HEK293 (cell line): ENCODE measurements around the gene ARMC5.

ENCODE experiments used
- YY1 ChIP-seq: fragments of 450-650 bp; formaldehyde crosslinking; IDR thresholded peaks from 2 replicates; pipeline ENCODE4 v1.5.1; 2018; ENCODE audit warnings: missing biosample characterization, missing genetic modification characterization
- ZFP41 ChIP-seq: fragments of 450-650 bp; formaldehyde crosslinking; IDR thresholded peaks from 2 replicates; pipeline ENCODE4 v1.5.1; 2016; ENCODE audit warnings: missing biosample characterization, missing genetic modification characterization, borderline replicate concordance
- ZNF146 ChIP-seq: fragments of 450-650 bp; formaldehyde crosslinking; IDR thresholded peaks from 2 replicates; pipeline ENCODE4 v1.5.1; 2016; ENCODE audit warnings: missing biosample characterization, missing genetic modification characterization
- ZNF274 ChIP-seq, 2 experiments: fragments of 200-500 bp in 1 of 2; fragments of 450-650 bp in 1 of 2; sonication (Bioruptor generic) in 1 of 2; formaldehyde crosslinking in 1 of 2; IDR thresholded peaks; 2 replicates each; pipeline versions ENCODE4 v1.5.1 to v1.6.1; 2014 to 2016; ENCODE audit warnings: borderline replicate concordance in 1 of 2, inconsistent platforms in 1 of 2, low read length in 1 of 2, missing biosample characterization in 1 of 2, missing genetic modification characterization in 1 of 2
- ZNF521 ChIP-seq: fragments of 450-650 bp; formaldehyde crosslinking; IDR thresholded peaks from 2 replicates; pipeline ENCODE4 v1.5.1; 2017; ENCODE audit warnings: missing biosample characterization, mild to moderate bottlenecking, missing genetic modification characterization
- ZNF707 ChIP-seq: fragments of 450-650 bp; formaldehyde crosslinking; IDR thresholded peaks from 2 replicates; pipeline ENCODE4 v1.5.1; 2016; ENCODE audit warnings: missing biosample characterization, missing genetic modification characterization
- TF ChIP-seq, protein P1 (sequence below): fragments of 450-650 bp; formaldehyde crosslinking; IDR thresholded peaks from 2 replicates; pipeline ENCODE4 v1.5.1; 2016; ENCODE audit warnings: missing biosample characterization, missing genetic modification characterization

DNA sequence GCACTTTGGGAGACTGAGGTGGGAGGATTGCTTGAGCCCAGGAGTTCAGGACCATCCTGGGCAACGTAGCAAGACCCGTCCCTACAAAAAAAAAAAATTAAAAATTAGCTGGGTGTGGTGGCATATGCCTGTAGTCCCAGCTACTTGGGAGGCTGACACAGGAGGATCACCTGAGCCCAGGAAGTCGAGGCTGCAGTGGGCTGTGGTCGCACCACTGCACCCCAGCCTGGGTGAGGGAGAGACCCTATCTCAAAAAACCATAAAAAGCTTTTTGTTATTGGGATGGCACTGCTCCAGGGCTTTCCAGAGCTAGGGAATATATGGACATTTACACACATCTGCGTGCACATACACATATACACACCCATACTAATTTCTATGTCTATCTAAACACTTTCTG is 8.1 kb upstream of the ARMC5 start:
- no peak for TF ChIP-seq ZNF274 (IDR thresholded peaks at IDR 0.05; ENCODE audit: low read length)
- no peak for TF ChIP-seq ZNF274 (tag by site-specific recombination; IDR thresholded peaks at IDR 0.05; ENCODE audit: borderline replicate concordance)
- TF ChIP-seq ZNF707, result no peak
- no peak for TF ChIP-seq ZFP41 (tag by site-specific recombination)
- TF ChIP-seq ZNF521 (tag by site-specific recombination), result no peak
- TF ChIP-seq, protein P1, sequence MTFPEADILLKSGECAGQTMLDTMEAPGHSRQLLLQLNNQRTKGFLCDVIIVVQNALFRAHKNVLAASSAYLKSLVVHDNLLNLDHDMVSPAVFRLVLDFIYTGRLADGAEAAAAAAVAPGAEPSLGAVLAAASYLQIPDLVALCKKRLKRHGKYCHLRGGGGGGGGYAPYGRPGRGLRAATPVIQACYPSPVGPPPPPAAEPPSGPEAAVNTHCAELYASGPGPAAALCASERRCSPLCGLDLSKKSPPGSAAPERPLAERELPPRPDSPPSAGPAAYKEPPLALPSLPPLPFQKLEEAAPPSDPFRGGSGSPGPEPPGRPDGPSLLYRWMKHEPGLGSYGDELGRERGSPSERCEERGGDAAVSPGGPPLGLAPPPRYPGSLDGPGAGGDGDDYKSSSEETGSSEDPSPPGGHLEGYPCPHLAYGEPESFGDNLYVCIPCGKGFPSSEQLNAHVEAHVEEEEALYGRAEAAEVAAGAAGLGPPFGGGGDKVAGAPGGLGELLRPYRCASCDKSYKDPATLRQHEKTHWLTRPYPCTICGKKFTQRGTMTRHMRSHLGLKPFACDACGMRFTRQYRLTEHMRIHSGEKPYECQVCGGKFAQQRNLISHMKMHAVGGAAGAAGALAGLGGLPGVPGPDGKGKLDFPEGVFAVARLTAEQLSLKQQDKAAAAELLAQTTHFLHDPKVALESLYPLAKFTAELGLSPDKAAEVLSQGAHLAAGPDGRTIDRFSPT (tag by site-specific recombination), result no peak
- TF ChIP-seq YY1, result no peak
- no peak for TF ChIP-seq ZNF146 (tag by site-specific recombination)
